Inferior parietal cortex (tissue), 1 donor: ENCODE results near the gene PDE2A.
A peak's percentile ranks its signal among the peaks of the same experiment; 100 is the strongest.

Experiments
- DNase-seq: peaks from one replicate; pipeline ENCODE4 v3.0.0-alpha.2; 2016; ENCODE audit errors: extremely low spot score

PDE2A gene

GRCh38 chr11:72613977-72614376 lies 60.2 kb downstream of the PDE2A start:
- DNase-seq, result peak; percentile 56

- DNase-seq, result no peak
Observed at GRCh38 chr11:72613450-72613849, 60.8 kb downstream of the PDE2A start.

GRCh38 chr11:72609476-72609875 lies 64.7 kb downstream of the PDE2A start:
- no peak for DNase-seq

- DNase-seq, result no peak
Observed at GRCh38 chr11:72609045-72609444, 65.2 kb downstream of the PDE2A start.

- DNase-seq, result no peak
Observed at GRCh38 chr11:72607496-72607895, 66.7 kb downstream of the PDE2A start.

- DNase-seq, result no peak
Observed at GRCh38 chr11:72606748-72607468, 67.3 kb downstream of the PDE2A start.

GRCh38 chr11:72605973-72606747 lies 68.1 kb downstream of the PDE2A start:
- no peak for DNase-seq

GRCh38 chr11:72604256-72604655 lies 70.0 kb downstream of the PDE2A start:
- no peak for DNase-seq

GRCh38 chr11:72602250-72602904 lies 71.8 kb downstream of the PDE2A start:
- DNase-seq, result no peak

- DNase-seq, result no peak
Observed at GRCh38 chr11:72600557-72600956, 73.7 kb downstream of the PDE2A start.

GRCh38 chr11:72599325-72600117 lies 74.7 kb downstream of the PDE2A start:
- no peak for DNase-seq

GRCh38 chr11:72598906-72599305 lies 75.3 kb downstream of the PDE2A start:
- DNase-seq, result no peak

- no peak for DNase-seq
Observed at GRCh38 chr11:72598466-72598865, 75.8 kb downstream of the PDE2A start.

- DNase-seq, result no peak
Observed at GRCh38 chr11:72597721-72598120, 76.5 kb downstream of the PDE2A start.

GRCh38 chr11:72595292-72595684 lies 78.9 kb downstream of the PDE2A start:
- DNase-seq, result no peak

- no peak for DNase-seq
Observed at GRCh38 chr11:72594493-72595291, 79.5 kb downstream of the PDE2A start.

GRCh38 chr11:72592698-72593495 lies 81.3 kb downstream of the PDE2A start:
- DNase-seq, result no peak

GRCh38 chr11:72591785-72592502 lies 82.3 kb downstream of the PDE2A start:
- DNase-seq, result peak; percentile 65

GRCh38 chr11:72591023-72591422 lies 83.2 kb downstream of the PDE2A start:
- DNase-seq, result no peak
